Keratinocyte (primary cell): ENCODE measurements around the gene MRPS18B. TPM values are rescaled to one million over a fixed set of nuclear protein-coding genes. Genes with fewer than 3 reads are reported as not detected.
A peak's percentile ranks its signal among the peaks of the same experiment; 100 is the strongest.

ENCODE experiments used
- DNase-seq: peaks from one replicate; pipeline ENCODE4 v3.0.0-alpha.2; 2011; ENCODE audit warnings: low read depth, missing footprints, low spot score
- FAIRE-seq: peaks from 2 replicates; lab custom pipeline; 2011; peaks lifted over from hg19 to GRCh38; lab: Jason Lieb, UNC
- H2AFZ ChIP-seq: 2 replicates; pipeline ENCODE4 v1.6.0; 2012; ENCODE audit warnings: low read length, control low read depth, inconsistent platforms; ENCODE audit not compliant: control insufficient read depth
- H3K27ac ChIP-seq: 2 replicates; pipeline ENCODE4 v1.5.1; 2011; ENCODE audit warnings: low read length; ENCODE audit not compliant: control insufficient read depth, insufficient read depth
- H3K27me3 ChIP-seq: 3 replicates; pipeline ENCODE4 v1.6.0; 2011; ENCODE audit warnings: low read length; ENCODE audit not compliant: control insufficient read depth, insufficient read depth; ENCODE audit errors: extremely low read depth
- H3K36me3 ChIP-seq, 2 experiments: 2 replicates in 1 of 2; 3 replicates in 1 of 2; pipeline ENCODE4 v1.5.1; 2011; ENCODE audit warnings: low read length in 2 of 2, mild to moderate bottlenecking in 1 of 2; ENCODE audit not compliant: control insufficient read depth in 2 of 2, insufficient read depth in 2 of 2; ENCODE audit errors: extremely low read depth in 1 of 2
- H3K4me1 ChIP-seq: 3 replicates; pipeline ENCODE4 v1.5.1; 2011; ENCODE audit warnings: low read length; ENCODE audit not compliant: control insufficient read depth, insufficient read depth; ENCODE audit errors: extremely low read depth
- H3K4me2 ChIP-seq: 3 replicates; pipeline ENCODE4 v1.6.0; 2011; ENCODE audit warnings: low read depth, low read length; ENCODE audit not compliant: control insufficient read depth, insufficient read depth; ENCODE audit errors: extremely low read depth
- H3K4me3 ChIP-seq, 3 experiments: fragments of 200-600 bp in 1 of 3; sonication (generic) in 1 of 3; 2 replicates in 2 of 3; 3 replicates in 1 of 3; pipeline ENCODE4 v1.5.1; 2011 to 2016; ENCODE audit warnings: low read length in 3 of 3, mild to moderate bottlenecking in 3 of 3, control low read depth in 2 of 3, inconsistent platforms in 1 of 3, low read depth in 1 of 3, mixed read lengths in 1 of 3, mixed run types in 1 of 3, moderate library complexity in 1 of 3; ENCODE audit not compliant: control insufficient read depth in 2 of 3, insufficient read depth in 2 of 3; ENCODE audit errors: extremely low read depth in 1 of 3
- H3K79me2 ChIP-seq: 2 replicates; pipeline ENCODE4 v1.6.0; 2012; ENCODE audit warnings: low read length; ENCODE audit not compliant: control insufficient read depth, insufficient read depth
- H3K9ac ChIP-seq: 3 replicates; pipeline ENCODE4 v1.6.0; 2011; ENCODE audit warnings: low read length; ENCODE audit not compliant: control insufficient read depth, insufficient read depth; ENCODE audit errors: extremely low read depth
- H3K9me1 ChIP-seq: 3 replicates; pipeline ENCODE4 v1.6.0; 2011; ENCODE audit warnings: low read length; ENCODE audit not compliant: control insufficient read depth, insufficient read depth; ENCODE audit errors: extremely low read depth
- H3K9me3 ChIP-seq: 2 replicates; pipeline ENCODE4 v1.5.1; 2012; ENCODE audit warnings: low read depth, low read length; ENCODE audit not compliant: control insufficient read depth
- H4K20me1 ChIP-seq: 3 replicates; pipeline ENCODE4 v1.6.0; 2011; ENCODE audit warnings: low read length; ENCODE audit not compliant: control insufficient read depth, insufficient read depth; ENCODE audit errors: extremely low read depth
- CTCF ChIP-seq, 3 experiments: IDR thresholded peaks in 1 of 3; conservative IDR thresholded peaks in 1 of 3; optimal IDR thresholded peaks in 1 of 3; 2 replicates in 2 of 3; 3 replicates in 1 of 3; pipeline versions ENCODE3 to v1.5.1; 2011; ENCODE audit warnings: low read length in 3 of 3, mild to moderate bottlenecking in 3 of 3, moderate library complexity in 2 of 3, control low read depth in 1 of 3, inconsistent platforms in 1 of 3; ENCODE audit not compliant: insufficient read depth in 2 of 3; ENCODE audit errors: extremely low read depth in 1 of 3
- EZH2 ChIP-seq: IDR thresholded peaks from one replicate; pipeline ENCODE4 v1.6.1; 2012; ENCODE audit warnings: inconsistent platforms, mild to moderate bottlenecking, low read length, moderate library complexity
- dilution Hi-C: fragments of 300-500 bp; cut with MboI; formaldehyde crosslinking; loops from one replicate; pipeline ENCODE4 v1.7.0; 2020; ENCODE audit warnings: low sequenced_read_pairs; ENCODE audit not compliant: extremely low pct_ligation_motif_present
- polyA plus RNA-seq, 5 experiments: library from polyadenylated mRNA; depleted of rRNA in 3 of 5; stranded (reverse) in 3 of 5; stranded (forward) in 1 of 5; unstranded in 1 of 5; fragments of >200 nt; gene quantifications; 1 replicate in 1 of 5; 2 replicates in 3 of 5; 3 replicates in 1 of 5; pipeline versions ENCODE4 v1.2.1 to v1.2.3, GENCODE V29; 2011 to 2012; ENCODE audit warnings: missing spikeins in 2 of 5, low read depth in 1 of 5, low replicate concordance in 1 of 5

MRPS18B gene
- polyA plus RNA-seq, 1 donor (not counting 4 experiments of a cell fraction or from before 2014, with no cell fraction given): 55.0 TPM

GRCh38 chr6:30618270-30618797 is 694 bp downstream of the MRPS18B start:
- Histone ChIP-seq H2AFZ (no peak overlapping the region), H3K27me3 (no peaks in the 10 kb centered on the region), H3K36me3 (peaks cover 16 to 32% of the 10 kb centered on the region in 2 experiments), H3K27ac (peak overlapping the region; percentile 97), H3K9me1 (peaks cover 3% of the 10 kb centered on the region), H3K9me3 (no peaks in the 10 kb centered on the region), H3K9ac (peak overlapping the region; percentile 98), H4K20me1 (peaks cover 3% of the 10 kb centered on the region), H3K4me2 (peak overlapping the region; percentile 94), H3K4me3 (peak overlapping the region; percentile 63 to 75 (median 75)), H3K79me2 (peaks cover 34% of the 10 kb centered on the region), H3K4me1 (peaks cover 18% of the 10 kb centered on the region)
- FAIRE-seq (no peak), DNase-seq (no peak)
- TF ChIP-seq EZH2 (no peak), CTCF (optimal IDR thresholded peaks at IDR 0.05 in 1 of 3, IDR thresholded peaks at IDR 0.05 in 1 of 3, conservative IDR thresholded peaks at IDR 0.05 in 1 of 3; ENCODE audit: extremely low read depth in 1 of 3, insufficient read depth in 2 of 3, low read length in 3 of 3) (no peak)
- dilution Hi-C loops: no loop called here

GRCh38 chr6:30619561-30619960 is 1.9 kb downstream of the MRPS18B start:
- no peak for FAIRE-seq
- TF ChIP-seq CTCF (optimal IDR thresholded peaks at IDR 0.05 in 1 of 3, IDR thresholded peaks at IDR 0.05 in 1 of 3, conservative IDR thresholded peaks at IDR 0.05 in 1 of 3; ENCODE audit: extremely low read depth in 1 of 3, insufficient read depth in 2 of 3, low read length in 3 of 3) (no peak), EZH2 (no peak)

More at GRCh38 chr6:30619561-30619960, 1.9 kb downstream of the MRPS18B start:
- dilution Hi-C loops: no loop called here
- H3K27me3 ChIP-seq: no peaks in the 10 kb centered on the region
- no peak overlapping the region for H3K4me3 ChIP-seq
- no peaks in the 10 kb centered on the region for H3K9me3 ChIP-seq
- H3K36me3 ChIP-seq: peaks cover 19 to 29% of the 10 kb centered on the region in 2 experiments
- H3K9ac ChIP-seq: no peak overlapping the region
- H3K4me1 ChIP-seq: peaks cover 5% of the 10 kb centered on the region
- H3K79me2 ChIP-seq: peaks cover 31% of the 10 kb centered on the region
- H4K20me1 ChIP-seq: no peaks in the 10 kb centered on the region
- H2AFZ ChIP-seq: no peak overlapping the region
- no peak for DNase-seq
- no peak overlapping the region for H3K4me2 ChIP-seq
- H3K27ac ChIP-seq: no peak overlapping the region
- H3K9me1 ChIP-seq: peaks cover under 1% of the 10 kb centered on the region
